Left lung (tissue), 10 donors: ENCODE data around the gene HPS1. TPM values are rescaled to one million over a fixed set of nuclear protein-coding genes. Genes with fewer than 3 reads are reported as not detected.
A peak's percentile ranks its signal among the peaks of the same experiment; 100 is the strongest.

ENCODE experiments used
- ATAC-seq: fragments of 200-7000 bp; cut with Tn5 transposase; one replicate; pipeline ENCODE4 v1.9.1; 2020; ENCODE audit warnings: moderate library complexity
- DNase-seq, 4 donors: peaks; one replicate each; pipeline ENCODE4 v3.0.0-alpha.2; 2013 to 2020
- H3K27ac ChIP-seq, 2 donors: fragments of 200-600 bp; sonication (generic) in 1 of 2; one replicate each; pipeline versions ENCODE4 v1.5.0 to v1.8.0; 2020 to 2021
- H3K27me3 ChIP-seq, 2 donors: fragments of 200-600 bp; sonication (generic) in 1 of 2; one replicate each; pipeline versions ENCODE4 v1.5.0 to v1.8.0; 2020 to 2021
- H3K36me3 ChIP-seq, 2 donors: fragments of 200-600 bp; sonication (generic) in 1 of 2; one replicate each; pipeline versions ENCODE4 v1.5.0 to v1.8.0; 2020 to 2021
- H3K4me1 ChIP-seq, 2 donors: fragments of 200-600 bp; one replicate each; pipeline ENCODE4 v1.8.0; 2021
- H3K4me3 ChIP-seq, 2 donors: fragments of 200-600 bp; sonication (generic) in 1 of 2; one replicate each; pipeline versions ENCODE4 v1.5.0 to v1.8.0; 2020 to 2021; ENCODE audit warnings: mild to moderate bottlenecking in 1 of 2
- H3K9me3 ChIP-seq, 2 donors: fragments of 200-600 bp; sonication (generic) in 1 of 2; one replicate each; pipeline versions ENCODE4 v1.5.0 to v1.8.0; 2020 to 2021
- CTCF ChIP-seq, 2 donors: fragments of 200-600 bp; sonication (generic) in 1 of 2; IDR thresholded peaks; one replicate each; pipeline versions ENCODE4 v1.5.0 to v1.8.0; 2021; ENCODE audit warnings: antibody characterized with exemption in 2 of 2
- intact Hi-C, 2 donors: fragments of 100-400 bp; cut with DNase I; formaldehyde crosslinking; loops; one replicate each; pipeline versions ENCODE4 v1.11.2 to v1.14.2; 2022
- polyA plus RNA-seq, 6 donors: library from polyadenylated mRNA; unstranded; fragments of 120-200 nt; gene quantifications; one replicate each; pipeline ENCODE4 v1.2.1, GENCODE V29; 2013; ENCODE audit not compliant: insufficient read length in 6 of 6
- total RNA-seq, 2 donors: library from RNA; stranded (reverse); fragmentation: NEBNext Ultra II Directional; extraction: Animal tissue kit (Norgen Biotek cat#: 25700); gene quantifications; one replicate each; pipeline ENCODE4 v1.2.1, GENCODE V29; 2021
- donor health status: DM: no; HTN: yes; CAD: no.
- donor health status: DM: no; HTN: no; CAD: no.

Gene HPS1
- total and polyA plus RNA-seq, 8 donors: 32.1 to 95.0 (median 36.8) TPM

DNA sequence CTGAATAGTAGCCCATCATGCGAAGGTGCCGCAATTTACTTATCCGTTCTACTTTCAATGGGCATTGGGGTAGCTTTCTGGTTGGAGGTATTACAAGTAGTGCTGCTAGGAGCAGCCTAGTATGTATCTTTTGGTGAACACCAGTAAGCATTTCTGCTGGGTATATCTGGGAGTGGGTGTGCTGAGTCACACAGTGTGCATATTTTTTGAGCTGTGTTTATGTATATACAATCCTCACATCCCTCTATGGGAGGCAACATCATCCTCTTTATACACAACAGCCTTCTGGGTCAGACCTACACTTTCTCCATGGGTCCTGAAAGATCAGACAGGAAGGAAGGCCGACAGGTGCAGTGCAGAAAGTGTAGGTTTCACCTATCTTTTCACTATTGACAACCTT lies 68.0 kb downstream of the HPS1 start:
- Histone ChIP-seq H3K9me3 (peaks cover 0 to 3% of the 10 kb centered on the region in 2 donors), H3K27me3 (no peaks in the 10 kb centered on the region), H3K36me3 (peaks cover 0 to 4% of the 10 kb centered on the region in 2 donors), H3K27ac (no peak overlapping the region), H3K4me3 (no peak overlapping the region), H3K4me1 (no peaks in the 10 kb centered on the region)
- DNase-seq: no peak
- ATAC-seq: no peak
- intact Hi-C loops: no loop called here
- TF ChIP-seq CTCF (IDR thresholded peaks at IDR 0.05): no peak

GRCh38 chr10:98377536-98377935 lies 69.2 kb downstream of the HPS1 start:
- H3K4me3 ChIP-seq: no peak overlapping the region
- DNase-seq: no peak
- H3K4me1 ChIP-seq: no peaks in the 10 kb centered on the region
- peaks cover 0 to under 1% of the 10 kb centered on the region in 2 donors for H3K36me3 ChIP-seq
- intact Hi-C loops: no loop called here
- H3K27me3 ChIP-seq: no peaks in the 10 kb centered on the region
- peaks cover 0 to 3% of the 10 kb centered on the region in 2 donors for H3K9me3 ChIP-seq
- ATAC-seq: no peak
- H3K27ac ChIP-seq: no peak overlapping the region
- TF ChIP-seq CTCF (IDR thresholded peaks at IDR 0.05): no peak

DNA sequence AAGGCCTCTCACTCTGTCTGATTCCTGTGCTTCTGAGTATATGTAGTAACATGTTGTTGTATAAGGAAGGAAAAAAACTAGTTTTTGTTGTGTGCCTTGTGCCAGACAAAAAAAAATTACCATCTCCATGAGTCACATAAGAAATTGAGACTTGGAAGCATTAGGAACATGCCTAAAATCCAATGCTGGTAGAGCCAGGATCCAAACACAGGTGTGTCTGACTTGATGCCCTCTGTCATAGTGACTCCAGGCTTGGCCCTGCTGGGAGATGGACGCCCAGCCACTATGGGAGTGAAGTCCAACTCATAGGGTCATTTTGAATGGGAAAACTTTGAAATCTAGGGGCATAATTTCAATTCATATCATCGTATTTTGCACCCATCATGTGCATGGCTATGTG lies 69.7 kb downstream of the HPS1 start:
- no peak for TF ChIP-seq CTCF (IDR thresholded peaks at IDR 0.05)
- H3K27ac ChIP-seq: no peak overlapping the region
- intact Hi-C loops: no loop called here

DNA sequence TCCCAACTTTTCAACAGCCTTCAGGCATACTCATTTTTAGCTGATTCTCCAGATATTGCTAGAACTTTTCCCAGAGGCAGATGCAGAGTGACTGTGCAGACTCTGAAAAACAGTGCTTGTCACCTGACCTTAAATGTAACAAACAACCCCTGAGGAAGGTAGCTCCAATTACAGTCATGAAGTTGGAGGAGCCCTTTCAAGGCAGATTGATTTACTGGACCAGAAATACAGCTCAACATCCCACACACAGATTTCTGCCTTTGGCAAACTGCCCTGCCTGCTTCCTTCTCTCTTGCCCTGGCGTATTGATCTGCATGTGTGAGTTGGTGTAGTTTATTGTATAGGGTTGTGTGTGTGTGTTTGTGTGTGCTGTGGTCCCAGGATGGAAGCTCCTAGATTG lies 70.2 kb downstream of the HPS1 start:
- no peak overlapping the region for H3K4me3 ChIP-seq
- no peak overlapping the region for H3K27ac ChIP-seq
- peaks cover 0 to under 1% of the 10 kb centered on the region in 2 donors for H3K4me1 ChIP-seq
- H3K27me3 ChIP-seq: no peaks in the 10 kb centered on the region
- no peak for DNase-seq
- no peaks in the 10 kb centered on the region for H3K36me3 ChIP-seq
- ATAC-seq: no peak
- H3K9me3 ChIP-seq: peaks cover 0 to 3% of the 10 kb centered on the region in 2 donors
- TF ChIP-seq CTCF (IDR thresholded peaks at IDR 0.05): no peak
- intact Hi-C loops: no loop called here

More for the DNA sequence above, 69.7 kb downstream of the HPS1 start:
- Histone ChIP-seq H3K4me1 (no peaks in the 10 kb centered on the region), H3K27me3 (no peaks in the 10 kb centered on the region), H3K36me3 (no peaks in the 10 kb centered on the region), H3K4me3 (no peak overlapping the region), H3K9me3 (peaks cover 0 to 3% of the 10 kb centered on the region in 2 donors)
- DNase-seq (no peak), ATAC-seq (no peak)

GRCh38 chr10:98374217-98374985 lies 72.3 kb downstream of the HPS1 start:
- peak; percentile 62 for ATAC-seq
- Histone ChIP-seq H3K4me1 (peaks cover 0 to 3% of the 10 kb centered on the region in 2 donors), H3K9me3 (peaks cover 0 to 3% of the 10 kb centered on the region in 2 donors), H3K36me3 (no peaks in the 10 kb centered on the region), H3K4me3 (no peak overlapping the region), H3K27ac (no peak overlapping the region), H3K27me3 (no peaks in the 10 kb centered on the region)
- no peak for TF ChIP-seq CTCF (IDR thresholded peaks at IDR 0.05)
- DNase-seq: no peak
- intact Hi-C loops: no loop called here
